ENCODE measurements around the gene ZNF324. TPM values are rescaled to one million over a fixed set of nuclear protein-coding genes. Genes with fewer than 3 reads are reported as not detected.

Gene ZNF324
- total RNA-seq, 1 experiment from 2014 or later = 11.3 TPM

- DNase-seq (ENCODE audit: low read depth, low spot score) = peak; percentile 98
These were observed 32.4 kb downstream of the ZNF324 start for GRCh38 chr19:58499021-58499927.

More at GRCh38 chr19:58499021-58499927, 32.4 kb downstream of the ZNF324 start:
- H3K4me2 ChIP-seq (ENCODE audit: low read length) = peak overlapping the region; percentile 88
- peak overlapping the region; percentile 82 for H3K27ac ChIP-seq (ENCODE audit: low read depth, low read length)
- H3K36me3 ChIP-seq (ENCODE audit: control insufficient read depth in 1 of 2, insufficient read depth in 2 of 2, low read length in 2 of 2) = no peaks in the 10 kb centered on the region
- BruUV-seq (replicated peaks) = no TSS peak
- peak overlapping the region; percentile 62 to 83 for H3K4me3 ChIP-seq (replicated peaks in 1 of 2; ENCODE audit: low read depth in 1 of 2, low read length in 2 of 2)
- POLR2A ChIA-PET = interaction anchor here (1.1 to 1.5 kb wide), 3 partner anchors 15 to 22 kb away, joined by 3 to 7 read pairs (median 3); partner anchors contain the start of gene ZBTB45
- ATAC-seq = peak; percentile 96
- no peaks in the 10 kb centered on the region for H3K9me2 ChIP-seq (ENCODE audit: insufficient read depth)
- H2AFZ ChIP-seq (ENCODE audit: low read depth, low read length, poor library complexity, severe bottlenecking) = peak overlapping the region; percentile 10
- H3K79me2 ChIP-seq (ENCODE audit: insufficient read depth, low read length) = peaks cover 17% of the 10 kb centered on the region
- peaks cover 10 to 22% of the 10 kb centered on the region in 2 experiments; a peak in 3 of 4 replicates for H3K4me1 ChIP-seq (ENCODE audit: control insufficient read depth in 1 of 2, insufficient read depth in 2 of 2, low read length in 2 of 2)
- RAD21 ChIA-PET (ENCODE audit: low non-redundant PET in 1 of 2, low total read pairs in 2 of 2, uncharacterized antibody in 2 of 2, unreplicated experiment in 2 of 2) = no interaction called here
- no peak for TF ChIP-seq ZNF274 (IDR thresholded peaks at IDR 0.05; ENCODE audit: low read depth, low read length)
- TF ChIP-seq POLR2A (IDR thresholded peaks at IDR 0.05; ENCODE audit: borderline replicate concordance, extremely low read depth, insufficient read depth, insufficient read length) = peak; percentile 55
- TF ChIP-seq RAD21 (IDR thresholded peaks at IDR 0.05; ENCODE audit: low read depth) = no peak
- TF ChIP-seq YY1 (IDR thresholded peaks at IDR 0.05; ENCODE audit: extremely low read depth, insufficient replicate concordance, low read depth, low read length) = peak; percentile 77
- TF ChIP-seq MAX (IDR thresholded peaks at IDR 0.05) = peak; percentile 90
- peak; percentile 60 for TF ChIP-seq TCF7L2 (IDR thresholded peaks at IDR 0.05; ENCODE audit: borderline replicate concordance, extremely low read depth, insufficient read depth, insufficient read length)
- TF ChIP-seq SP1 (IDR thresholded peaks at IDR 0.05; ENCODE audit: low read depth) = peak; percentile 85
- TF ChIP-seq POLR2AphosphoS5 (IDR thresholded peaks at IDR 0.05; ENCODE audit: low read depth, low read length) = peak; percentile 80
- TF ChIP-seq ELF1 (IDR thresholded peaks at IDR 0.05; ENCODE audit: borderline replicate concordance, low read depth) = peak; percentile 74; the same call in 1 of the 2 replicates
- peak in 1 of 3 experiments; percentile 25; a peak in 1 of 6 replicates for TF ChIP-seq CTCF (IDR thresholded peaks at IDR 0.05 in 2 of 3, conservative IDR thresholded peaks at IDR 0.05 in 1 of 3; ENCODE audit: borderline replicate concordance in 1 of 3, insufficient read depth in 1 of 3, low read depth in 2 of 3, low read length in 2 of 3)
- no peak for TF ChIP-seq EZH2phosphoT487 (IDR thresholded peaks at IDR 0.05; ENCODE audit: borderline replicate concordance)
- TF ChIP-seq ZBTB33 (IDR thresholded peaks at IDR 0.05; ENCODE audit: extremely low read depth, insufficient replicate concordance, low read length) = peak; percentile 74
- TF ChIP-seq CBX3 (IDR thresholded peaks at IDR 0.05; ENCODE audit: low read depth) = peak; percentile 84; the same call in 1 of the 2 replicates
- TF ChIP-seq REST (IDR thresholded peaks at IDR 0.05; ENCODE audit: low read depth) = no peak
- peak; percentile 77; the same call in 1 of the 2 replicates for TF ChIP-seq SRF (IDR thresholded peaks at IDR 0.05; ENCODE audit: low read depth)
- TF ChIP-seq ATF3 (IDR thresholded peaks at IDR 0.05) = no peak
- H3K9ac ChIP-seq (ENCODE audit: low read length) = peak overlapping the region; percentile 86
- H3K27me3 ChIP-seq (ENCODE audit: insufficient read depth, low read length) = no peaks in the 10 kb centered on the region
- CTCF ChIA-PET = interaction anchor here (1.8 to 1.9 kb wide), 2 partner anchors 15 to 21 kb away, joined by 3 to 6 read pairs; partner anchors contain the start of gene ZBTB45
- H4K20me1 ChIP-seq (ENCODE audit: insufficient read depth) = no peaks in the 10 kb centered on the region
- H3K9me3 ChIP-seq (ENCODE audit: control insufficient read depth in 1 of 2, insufficient read depth in 1 of 2, low read depth in 1 of 2, low read length in 2 of 2) = no peaks in the 10 kb centered on the region
- intact Hi-C loops (cut with micrococcal nuclease) = no loop called here

Measured in HCT116 (cell line).